Right lobe of liver (tissue), 4 donors: ENCODE data around the gene SLC24A3.

Experiments used
- POLR2A ChIP-seq: fragments of 450-650 bp; IDR thresholded peaks from one replicate; pipeline ENCODE4 v1.6.1; 2017; ENCODE audit warnings: antibody characterized with exemption, mild to moderate bottlenecking
- TF ChIP-seq, protein P1 (sequence below), 4 donors: fragments of 200-600 bp in 3 of 4; fragments of 450-650 bp in 1 of 4; IDR thresholded peaks; one replicate each; pipeline versions ENCODE4 v1.5.1 to v1.8.0; 2016 to 2022; ENCODE audit warnings: antibody characterized with exemption in 4 of 4, mild to moderate bottlenecking in 2 of 4
- donor health status: DM: no; HTN: no; CAD: no.
- donor health status: DM: no; HTN: no; CAD: no.
- donor health status: DM: no; HTN: yes; CAD: no.

DNA sequence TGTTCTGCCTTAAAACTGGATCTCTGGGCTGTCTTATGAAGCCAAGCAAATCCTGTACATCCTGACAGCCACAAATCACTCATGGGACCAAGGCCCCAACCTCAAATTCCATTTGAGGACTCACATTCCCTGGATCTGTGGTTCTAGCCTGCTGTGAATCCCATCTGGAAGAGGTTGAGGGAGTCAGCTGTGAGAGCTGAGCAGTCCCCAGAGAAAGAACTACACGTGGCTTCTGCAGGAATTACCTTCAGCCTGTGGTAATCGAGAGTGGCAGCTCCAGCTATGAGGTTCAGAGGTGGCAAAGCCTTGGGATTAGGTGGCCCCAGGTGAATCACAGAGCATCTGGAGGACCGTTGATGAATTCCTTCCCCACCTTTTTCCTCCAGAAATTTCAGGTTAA, 245.2 kb downstream of the SLC24A3 start:
- TF ChIP-seq, protein P1, sequence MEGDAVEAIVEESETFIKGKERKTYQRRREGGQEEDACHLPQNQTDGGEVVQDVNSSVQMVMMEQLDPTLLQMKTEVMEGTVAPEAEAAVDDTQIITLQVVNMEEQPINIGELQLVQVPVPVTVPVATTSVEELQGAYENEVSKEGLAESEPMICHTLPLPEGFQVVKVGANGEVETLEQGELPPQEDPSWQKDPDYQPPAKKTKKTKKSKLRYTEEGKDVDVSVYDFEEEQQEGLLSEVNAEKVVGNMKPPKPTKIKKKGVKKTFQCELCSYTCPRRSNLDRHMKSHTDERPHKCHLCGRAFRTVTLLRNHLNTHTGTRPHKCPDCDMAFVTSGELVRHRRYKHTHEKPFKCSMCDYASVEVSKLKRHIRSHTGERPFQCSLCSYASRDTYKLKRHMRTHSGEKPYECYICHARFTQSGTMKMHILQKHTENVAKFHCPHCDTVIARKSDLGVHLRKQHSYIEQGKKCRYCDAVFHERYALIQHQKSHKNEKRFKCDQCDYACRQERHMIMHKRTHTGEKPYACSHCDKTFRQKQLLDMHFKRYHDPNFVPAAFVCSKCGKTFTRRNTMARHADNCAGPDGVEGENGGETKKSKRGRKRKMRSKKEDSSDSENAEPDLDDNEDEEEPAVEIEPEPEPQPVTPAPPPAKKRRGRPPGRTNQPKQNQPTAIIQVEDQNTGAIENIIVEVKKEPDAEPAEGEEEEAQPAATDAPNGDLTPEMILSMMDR (IDR thresholded peaks at IDR 0.05): no peak
- no peak for TF ChIP-seq POLR2A
